ENCODE results near the gene TWIST1.
A peak's percentile ranks its signal among the peaks of the same experiment; 100 is the strongest.

The TWIST1 gene

DNA sequence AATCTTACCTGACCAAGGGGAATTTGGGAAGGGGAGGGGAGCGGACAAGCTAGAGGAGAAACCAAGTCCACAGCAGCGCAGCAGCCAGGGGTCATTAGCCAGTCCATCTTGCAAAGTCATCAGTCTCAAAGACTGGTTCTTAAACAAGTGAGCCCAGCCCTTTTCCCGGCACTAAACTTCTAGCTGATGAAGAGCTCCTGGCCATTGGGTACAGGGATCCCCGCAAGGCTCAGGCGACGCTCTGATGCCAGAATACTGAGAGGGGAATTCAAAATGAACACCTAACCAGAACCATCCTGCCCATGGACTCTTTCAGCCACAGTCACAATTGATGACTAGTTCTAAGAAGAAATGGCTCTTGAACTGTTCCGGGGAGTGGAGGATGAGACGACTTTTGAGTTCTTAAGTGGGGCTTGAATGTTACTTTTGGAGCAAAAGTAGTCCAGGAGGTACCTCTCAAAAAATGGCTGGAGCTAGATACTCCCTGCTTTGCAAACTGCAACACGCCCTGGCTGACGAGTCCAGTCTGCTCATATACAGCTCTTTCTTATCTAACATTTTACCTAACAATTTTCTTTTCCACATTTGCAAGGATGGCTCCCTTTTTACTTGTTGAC is 2.5 kb upstream of the TWIST1 start:
- Histone ChIP-seq H3K4me3 (ENCODE audit: low read length) (no peak overlapping the region), H3K27ac (ENCODE audit: low read depth, low read length) (no peak overlapping the region), H3K9ac (ENCODE audit: low read length) (no peak overlapping the region), H3K4me1 (ENCODE audit: control insufficient read depth, insufficient read depth, low read length) (peaks cover 5% of the 10 kb centered on the region), H3K27me3 (ENCODE audit: control insufficient read depth, insufficient read depth, low read length) (peaks cover 8% of the 10 kb centered on the region), H3K36me3 (ENCODE audit: control insufficient read depth, insufficient read depth, low read length) (no peaks in the 10 kb centered on the region)

DNA sequence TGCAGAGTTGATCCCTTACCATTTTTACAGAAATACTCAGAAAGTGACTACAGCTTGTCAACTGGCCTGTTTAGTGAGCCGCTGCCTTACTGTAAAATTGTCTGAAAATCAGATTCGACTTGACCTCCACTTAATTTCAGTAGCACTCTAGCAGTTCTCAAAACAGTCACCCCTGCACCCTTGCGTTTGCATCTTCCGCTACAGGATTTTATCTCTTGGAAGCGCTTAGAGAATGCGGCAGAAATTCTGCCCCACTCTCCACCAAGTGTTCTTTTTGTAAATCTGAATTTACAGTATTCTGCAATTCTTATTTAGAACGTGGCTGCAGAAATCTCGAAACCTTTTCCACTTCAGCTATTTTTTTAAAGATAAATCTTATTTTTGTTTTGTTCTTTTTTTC is 1.9 kb upstream of the TWIST1 start:
- H3K27ac ChIP-seq (ENCODE audit: low read depth, low read length) = no peak overlapping the region
- peaks cover 8% of the 10 kb centered on the region for H3K27me3 ChIP-seq (ENCODE audit: control insufficient read depth, insufficient read depth, low read length)
- no peak overlapping the region for H3K4me3 ChIP-seq (ENCODE audit: low read length)
- no peak overlapping the region for H3K9ac ChIP-seq (ENCODE audit: low read length)
- H3K4me1 ChIP-seq (ENCODE audit: control insufficient read depth, insufficient read depth, low read length) = peaks cover 5% of the 10 kb centered on the region
- H3K36me3 ChIP-seq (ENCODE audit: control insufficient read depth, insufficient read depth, low read length) = no peaks in the 10 kb centered on the region

- Histone ChIP-seq H3K9ac (ENCODE audit: low read length) (no peak overlapping the region), H3K4me3 (ENCODE audit: low read length) (no peak overlapping the region), H3K27ac (ENCODE audit: low read depth, low read length) (no peak overlapping the region), H3K4me1 (ENCODE audit: control insufficient read depth, insufficient read depth, low read length) (peaks cover 5% of the 10 kb centered on the region), H3K27me3 (ENCODE audit: control insufficient read depth, insufficient read depth, low read length) (peaks cover 8% of the 10 kb centered on the region), H3K36me3 (ENCODE audit: control insufficient read depth, insufficient read depth, low read length) (no peaks in the 10 kb centered on the region)
Measured at GRCh38 chr7:19118636-19119371, 1.4 kb upstream of the TWIST1 start.

DNA sequence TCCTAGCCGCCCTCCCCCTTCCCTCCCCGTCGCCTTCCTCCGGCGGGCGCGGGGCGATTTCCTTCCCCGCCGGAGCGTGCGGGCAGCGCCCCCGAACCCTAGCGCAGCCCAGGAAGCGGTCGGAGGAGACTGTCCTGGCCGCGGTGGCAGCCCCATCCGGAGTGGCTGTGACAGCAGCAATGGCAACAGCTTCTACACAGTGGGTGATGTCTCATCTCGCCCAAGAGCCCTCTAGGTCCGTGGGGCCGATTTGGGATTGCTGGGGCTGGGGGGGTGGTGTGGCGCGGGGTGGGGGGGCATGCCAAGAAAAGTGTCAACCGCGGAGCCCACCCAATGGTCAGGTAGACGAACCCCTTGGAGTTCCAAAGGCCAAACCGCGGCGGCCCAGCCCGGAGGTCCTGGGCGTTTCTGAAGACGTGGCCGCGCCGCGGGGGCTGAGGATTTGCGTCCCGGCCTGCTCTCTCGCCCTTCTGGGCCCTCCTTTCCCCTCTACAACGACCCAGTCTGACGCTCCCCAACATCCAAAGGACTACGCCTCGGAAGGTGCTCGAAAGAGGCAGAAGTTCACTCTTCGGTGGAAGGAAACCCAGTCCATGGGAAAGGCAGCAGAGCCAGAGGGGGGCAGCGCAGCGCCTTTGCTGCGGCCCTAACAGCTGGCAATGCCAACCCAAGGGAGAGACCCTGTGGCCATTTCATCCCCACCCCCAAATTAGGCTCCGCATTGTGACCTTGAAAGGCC is 603 bp upstream of the TWIST1 start:
- peaks cover 5% of the 10 kb centered on the region for H3K4me1 ChIP-seq (ENCODE audit: control insufficient read depth, insufficient read depth, low read length)
- peaks cover 8% of the 10 kb centered on the region for H3K27me3 ChIP-seq (ENCODE audit: control insufficient read depth, insufficient read depth, low read length)
- no peaks in the 10 kb centered on the region for H3K36me3 ChIP-seq (ENCODE audit: control insufficient read depth, insufficient read depth, low read length)
- no peak overlapping the region for H3K27ac ChIP-seq (ENCODE audit: low read depth, low read length)
- H3K9ac ChIP-seq (ENCODE audit: low read length) = no peak overlapping the region
- H3K4me3 ChIP-seq (ENCODE audit: low read length) = peak overlapping the region; percentile 61

- Histone ChIP-seq H3K4me1 (ENCODE audit: control insufficient read depth, insufficient read depth, low read length) (peaks cover 5% of the 10 kb centered on the region), H3K9ac (ENCODE audit: low read length) (no peak overlapping the region), H3K27ac (ENCODE audit: low read depth, low read length) (no peak overlapping the region), H3K27me3 (ENCODE audit: control insufficient read depth, insufficient read depth, low read length) (peaks cover 8% of the 10 kb centered on the region), H3K4me3 (ENCODE audit: low read length) (peak overlapping the region; percentile 77), H3K36me3 (ENCODE audit: control insufficient read depth, insufficient read depth, low read length) (no peaks in the 10 kb centered on the region)
Measured at GRCh38 chr7:19116121-19117090, 1.0 kb downstream of the TWIST1 start.

GRCh38 chr7:19114551-19114855 is 2.9 kb downstream of the TWIST1 start:
- Histone ChIP-seq H3K4me3 (ENCODE audit: low read length) (no peak overlapping the region), H3K36me3 (ENCODE audit: control insufficient read depth, insufficient read depth, low read length) (no peaks in the 10 kb centered on the region), H3K9ac (ENCODE audit: low read length) (no peak overlapping the region), H3K27me3 (ENCODE audit: control insufficient read depth, insufficient read depth, low read length) (peaks cover 8% of the 10 kb centered on the region), H3K4me1 (ENCODE audit: control insufficient read depth, insufficient read depth, low read length) (peaks cover 5% of the 10 kb centered on the region), H3K27ac (ENCODE audit: low read depth, low read length) (no peak overlapping the region)

DNA sequence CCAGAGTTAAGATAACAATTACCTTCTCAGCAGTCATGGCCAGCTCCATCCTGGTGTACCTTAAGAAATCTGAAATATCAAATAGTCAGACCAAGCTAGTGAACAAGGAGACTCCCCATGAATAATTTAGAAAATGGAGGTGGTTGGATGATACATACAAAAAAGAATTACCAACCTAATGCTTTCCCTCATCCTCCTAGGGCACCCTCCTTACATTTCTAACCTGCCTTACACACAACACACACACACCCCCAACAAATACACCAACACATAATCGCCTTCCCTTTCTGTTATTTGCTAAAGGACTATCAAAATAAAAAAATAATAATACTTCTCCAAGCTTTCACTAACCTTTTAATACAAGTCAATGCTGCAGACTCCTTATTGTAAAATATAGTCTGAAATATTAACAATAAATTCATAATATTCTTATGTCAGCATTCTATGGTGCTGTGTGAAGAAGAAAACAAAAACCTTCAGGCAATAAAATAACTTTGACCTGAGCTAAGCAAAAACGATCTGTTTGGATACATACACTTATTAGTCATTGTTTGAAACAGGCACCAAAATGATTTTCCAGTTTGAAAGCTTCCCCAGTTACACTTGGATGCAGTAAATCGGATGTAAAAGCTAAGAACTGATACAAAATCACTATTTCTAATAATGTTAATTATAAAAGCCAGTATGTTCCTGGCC is 3.4 kb downstream of the TWIST1 start:
- Histone ChIP-seq H3K27ac (ENCODE audit: low read depth, low read length) (no peak overlapping the region), H3K27me3 (ENCODE audit: control insufficient read depth, insufficient read depth, low read length) (peaks cover 8% of the 10 kb centered on the region), H3K4me1 (ENCODE audit: control insufficient read depth, insufficient read depth, low read length) (peaks cover 5% of the 10 kb centered on the region), H3K9ac (ENCODE audit: low read length) (no peak overlapping the region), H3K4me3 (ENCODE audit: low read length) (no peak overlapping the region), H3K36me3 (ENCODE audit: control insufficient read depth, insufficient read depth, low read length) (no peaks in the 10 kb centered on the region)

DNA sequence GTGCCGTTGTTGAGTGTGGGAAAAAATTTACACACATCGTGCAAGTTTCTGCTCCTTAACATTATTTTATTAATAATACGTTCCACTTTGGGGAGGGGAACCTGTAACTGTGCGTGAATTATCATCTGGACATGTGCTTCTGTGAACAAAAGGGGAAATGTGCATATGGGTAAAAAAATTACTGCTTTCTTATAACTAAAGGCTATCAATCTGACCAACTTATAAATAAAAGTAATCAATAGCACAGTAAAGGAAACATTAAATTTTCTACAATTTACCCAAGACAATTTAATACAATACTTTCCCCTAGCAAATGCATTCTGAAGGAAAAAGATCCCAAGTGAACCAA is 4.5 kb downstream of the TWIST1 start:
- Histone ChIP-seq H3K9ac (ENCODE audit: low read length) (no peak overlapping the region), H3K27ac (ENCODE audit: low read depth, low read length) (no peak overlapping the region), H3K4me3 (ENCODE audit: low read length) (no peak overlapping the region), H3K4me1 (ENCODE audit: control insufficient read depth, insufficient read depth, low read length) (peaks cover 5% of the 10 kb centered on the region), H3K36me3 (ENCODE audit: control insufficient read depth, insufficient read depth, low read length) (no peaks in the 10 kb centered on the region), H3K27me3 (ENCODE audit: control insufficient read depth, insufficient read depth, low read length) (peaks cover 15% of the 10 kb centered on the region)

GRCh38 chr7:19112274-19113001 is 5.0 kb downstream of the TWIST1 start:
- Histone ChIP-seq H3K36me3 (ENCODE audit: control insufficient read depth, insufficient read depth, low read length) (no peaks in the 10 kb centered on the region), H3K27ac (ENCODE audit: low read depth, low read length) (no peak overlapping the region), H3K9ac (ENCODE audit: low read length) (no peak overlapping the region), H3K4me3 (ENCODE audit: low read length) (no peak overlapping the region), H3K27me3 (ENCODE audit: control insufficient read depth, insufficient read depth, low read length) (peaks cover 19% of the 10 kb centered on the region), H3K4me1 (ENCODE audit: control insufficient read depth, insufficient read depth, low read length) (peaks cover 5% of the 10 kb centered on the region)

DNA sequence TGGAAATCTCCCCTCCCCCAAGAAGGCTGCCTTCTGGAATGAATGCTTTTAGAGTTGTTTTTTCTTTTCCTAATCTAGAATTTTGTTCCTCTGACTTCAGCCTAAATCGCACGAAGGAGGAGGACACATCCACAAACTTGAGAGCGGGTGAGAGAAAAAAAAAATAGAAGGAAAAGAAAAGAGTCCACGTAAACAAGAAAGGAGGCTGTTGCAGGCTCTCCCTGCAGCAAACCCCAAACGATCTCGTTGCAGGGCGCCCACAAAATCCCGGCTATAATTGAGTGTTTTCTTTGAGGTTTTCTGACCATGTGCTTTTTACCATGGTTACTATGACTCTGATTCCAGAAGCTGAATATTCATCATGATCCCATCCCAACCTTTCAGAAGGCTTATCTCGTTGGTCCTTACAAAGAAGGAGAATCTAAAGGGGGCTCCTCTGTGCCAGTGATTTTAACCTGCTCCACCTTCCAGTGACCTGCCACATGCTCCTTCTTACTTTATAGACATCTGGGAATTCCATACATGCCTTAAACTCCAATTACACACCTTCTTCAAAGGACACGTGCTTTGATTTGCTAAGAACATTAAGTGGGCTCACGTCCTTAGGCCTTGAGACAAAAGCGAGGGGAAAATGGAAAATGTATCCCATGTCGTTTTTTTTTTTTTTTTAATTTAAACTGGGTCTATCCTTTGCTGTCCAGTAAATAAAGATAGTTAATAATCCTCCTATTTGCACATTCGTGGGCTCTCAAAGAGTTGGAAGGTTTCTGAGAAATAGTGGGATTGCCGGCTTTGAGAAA is 5.8 kb downstream of the TWIST1 start:
- Histone ChIP-seq H3K27ac (ENCODE audit: low read depth, low read length) (no peak overlapping the region), H3K4me1 (ENCODE audit: control insufficient read depth, insufficient read depth, low read length) (peaks cover 5% of the 10 kb centered on the region), H3K36me3 (ENCODE audit: control insufficient read depth, insufficient read depth, low read length) (no peaks in the 10 kb centered on the region), H3K27me3 (ENCODE audit: control insufficient read depth, insufficient read depth, low read length) (peaks cover 21% of the 10 kb centered on the region), H3K4me3 (ENCODE audit: low read length) (no peak overlapping the region), H3K9ac (ENCODE audit: low read length) (no peak overlapping the region)

GRCh38 chr7:19110776-19111175 is 6.7 kb downstream of the TWIST1 start:
- Histone ChIP-seq H3K4me1 (ENCODE audit: control insufficient read depth, insufficient read depth, low read length) (no peaks in the 10 kb centered on the region), H3K27me3 (ENCODE audit: control insufficient read depth, insufficient read depth, low read length) (peaks cover 14% of the 10 kb centered on the region), H3K36me3 (ENCODE audit: control insufficient read depth, insufficient read depth, low read length) (no peaks in the 10 kb centered on the region), H3K4me3 (ENCODE audit: low read length) (no peak overlapping the region), H3K9ac (ENCODE audit: low read length) (no peak overlapping the region), H3K27ac (ENCODE audit: low read depth, low read length) (no peak overlapping the region)

Data from rectal smooth muscle tissue (tissue), 1 donor.